Spleen (tissue), 11 donors: Measurements from ENCODE around the gene KIFAP3. TPM values are rescaled to one million over a fixed set of nuclear protein-coding genes. Genes with fewer than 3 reads are reported as not detected.

Source experiments
- DNase-seq: peaks from one replicate; pipeline ENCODE4 v3.0.0-alpha.2; 2020
- H3K27ac ChIP-seq, 8 donors: fragments of 200-600 bp; sonication (generic) in 7 of 8; 1 replicate in 4 of 8; 2 replicates in 4 of 8; pipeline versions ENCODE4 v1.5.0 to v1.8.0; 2016 to 2021; ENCODE audit warnings: inconsistent platforms in 4 of 8, mild to moderate bottlenecking in 4 of 8, moderate library complexity in 1 of 8
- H3K27me3 ChIP-seq, 7 donors: fragments of 200-600 bp; sonication (generic) in 6 of 7; replicated peaks in 1 of 7; 1 replicate in 4 of 7; 2 replicates in 3 of 7; pipeline versions ENCODE4 v1.5.0 to v1.8.0; 2016 to 2021; ENCODE audit warnings: inconsistent platforms in 3 of 7, mild to moderate bottlenecking in 1 of 7
- H3K36me3 ChIP-seq, 6 donors: fragments of 200-600 bp; sonication (generic) in 5 of 6; 1 replicate in 4 of 6; 2 replicates in 2 of 6; pipeline versions ENCODE4 v1.5.0 to v1.8.0; 2016 to 2021; ENCODE audit warnings: inconsistent platforms in 2 of 6
- H3K4me1 ChIP-seq, 6 donors: fragments of 200-600 bp; sonication (generic) in 5 of 6; 1 replicate in 3 of 6; 2 replicates in 3 of 6; pipeline versions ENCODE4 v1.5.0 to v1.8.0; 2016 to 2021; ENCODE audit warnings: inconsistent platforms in 3 of 6
- H3K4me3 ChIP-seq, 8 donors: fragments of 200-600 bp; sonication (generic) in 7 of 8; 1 replicate in 4 of 8; 2 replicates in 4 of 8; pipeline versions ENCODE4 v1.5.0 to v1.8.0; 2016 to 2021; ENCODE audit warnings: inconsistent platforms in 4 of 8, mild to moderate bottlenecking in 4 of 8, moderate library complexity in 2 of 8
- H3K9me3 ChIP-seq, 8 donors: fragments of 200-600 bp; sonication (generic) in 7 of 8; 1 replicate in 4 of 8; 2 replicates in 4 of 8; pipeline versions ENCODE4 v1.5.0 to v1.8.0; 2016 to 2021; ENCODE audit warnings: inconsistent platforms in 4 of 8
- CTCF ChIP-seq, 11 experiments: fragments of 200-600 bp in 7 of 11; fragments of 450-650 bp in 4 of 11; sonication (generic) in 4 of 11; IDR thresholded peaks in 8 of 11; conservative IDR thresholded peaks in 3 of 11; 1 replicate in 7 of 11; 2 replicates in 4 of 11; pipeline versions ENCODE4 v1.4.0 to v1.8.0; 2016 to 2021; ENCODE audit warnings: antibody characterized with exemption in 11 of 11, inconsistent platforms in 4 of 11, mild to moderate bottlenecking in 1 of 11
- POLR2A ChIP-seq, 3 donors: fragments of 450-650 bp; IDR thresholded peaks; one replicate each; pipeline ENCODE4 v1.5.1; 2017; ENCODE audit warnings: antibody characterized with exemption in 3 of 3, mild to moderate bottlenecking in 1 of 3
- POLR2AphosphoS5 ChIP-seq, 3 donors: sonication (generic); formaldehyde crosslinking; IDR thresholded peaks; one replicate each; pipeline ENCODE4 v1.5.1; 2017; ENCODE audit warnings: antibody characterized with exemption in 3 of 3
- WGBS, 5 donors: extraction: QIAGEN DNeasy Blood & Tissue Kit in 3 of 5; methylation state at CpG; one replicate each; pipeline versions ENCODE4 v1.1.5 to v1.1.7; 2013 to 2018; 5-methylcytosine and 5-hydroxymethylcytosine counted together
- intact Hi-C: fragments of 100-400 bp; cut with DNase I; formaldehyde crosslinking; loops from one replicate; pipeline ENCODE4 v1.15.0; 2023; ENCODE audit warnings: low total_unique reads
- polyA plus RNA-seq, 3 donors: library from polyadenylated mRNA; stranded (reverse); fragments of 200-250 nt; gene quantifications; one replicate each; pipeline ENCODE4 v1.2.1, GENCODE V29; 2013
- total RNA-seq, 7 donors: library from RNA; depleted of rRNA in 3 of 7; stranded (reverse); fragments of >200 nt in 3 of 7; fragmentation: NEBNext Ultra II Directional in 4 of 7; extraction: Animal tissue kit (Norgen Biotek cat#: 25700) in 4 of 7; gene quantifications; one replicate each; pipeline versions ENCODE4 v1.1.0 to v1.2.1, GENCODE V29; 2016 to 2021
- donor health status: healthy with polysubstance abuse.
- donor health status: DM: no; HTN: no; CAD: no; lungs with moderate emphysema.
- donor health status: DM: no; HTN: no; CAD: no.
- donor health status: Bipolar disorder and iron deficiency.
- donor health status: healthy.
- donor health status: DM: no; HTN: no; CAD: no.
- donor health status: DM: yes; HTN: yes; CAD: no.

Gene KIFAP3
- total and polyA plus RNA-seq, 10 donors: 5.1 to 36.7 (median 20.6) TPM

DNA sequence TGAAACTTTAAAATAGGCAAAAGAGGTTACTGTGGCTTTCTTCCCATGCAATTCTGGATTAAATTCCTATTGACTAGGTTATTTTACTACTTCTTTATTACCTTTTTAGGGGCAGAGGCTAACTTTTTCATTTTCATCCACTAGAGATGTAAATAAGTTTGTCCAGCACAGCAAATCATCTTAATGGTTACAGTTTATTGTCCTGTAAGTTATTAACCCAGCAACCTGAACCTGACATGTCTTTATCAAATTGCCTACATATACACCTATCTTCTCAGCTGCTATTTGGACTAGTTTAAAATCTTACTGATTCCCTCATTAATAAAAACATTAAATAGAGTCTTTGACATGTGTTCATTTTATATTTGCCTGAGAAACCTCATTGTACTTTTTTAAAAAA lies 173.9 kb downstream of the KIFAP3 start:
- no peak for DNase-seq
- Histone ChIP-seq H3K9me3 (no peaks in the 10 kb centered on the region), H3K36me3 (no peaks in the 10 kb centered on the region), H3K4me3 (no peak overlapping the region), H3K4me1 (peaks cover 0 to 17% (median 0%) of the 10 kb centered on the region in 6 donors), H3K27ac (no peak overlapping the region), H3K27me3 (peaks cover 0 to 21% (median 0%) of the 10 kb centered on the region in 7 donors)
- TF ChIP-seq POLR2AphosphoS5 (IDR thresholded peaks at IDR 0.05): no peak
- TF ChIP-seq POLR2A (IDR thresholded peaks at IDR 0.05): no peak
- no peak for TF ChIP-seq CTCF (IDR thresholded peaks at IDR 0.05 in 8 of 11, conservative IDR thresholded peaks at IDR 0.05 in 3 of 11)
- intact Hi-C loops: no loop called here

GRCh38 chr1:169899519-169900217 lies 174.8 kb downstream of the KIFAP3 start:
- Histone ChIP-seq H3K27me3 (peaks cover 0 to 21% (median 0%) of the 10 kb centered on the region in 7 donors), H3K4me1 (peaks cover 0 to 18% (median under 1%) of the 10 kb centered on the region in 6 donors), H3K4me3 (no peak overlapping the region), H3K27ac (no peak overlapping the region), H3K9me3 (no peaks in the 10 kb centered on the region), H3K36me3 (no peaks in the 10 kb centered on the region)
- intact Hi-C loops: no loop called here
- TF ChIP-seq CTCF (IDR thresholded peaks at IDR 0.05 in 8 of 11, conservative IDR thresholded peaks at IDR 0.05 in 3 of 11) (no peak), POLR2AphosphoS5 (IDR thresholded peaks at IDR 0.05) (no peak), POLR2A (IDR thresholded peaks at IDR 0.05) (no peak)
- 55 to 81% (median 68%) methylated on average over 4 of the region's 4 CpGs for WGBS, 5 donors
- no peak for DNase-seq

- no peak for DNase-seq
- Histone ChIP-seq H3K4me1 (peaks cover 9 to 29% (median 22%) of the 10 kb centered on the region in 6 donors), H3K27me3 (peaks cover 0 to 9% (median 0%) of the 10 kb centered on the region in 7 donors), H3K27ac (no peak overlapping the region), H3K9me3 (no peaks in the 10 kb centered on the region), H3K36me3 (no peaks in the 10 kb centered on the region), H3K4me3 (no peak overlapping the region)
- 75 to 84% (median 79%) methylated on average over 4 of the region's 4 CpGs for WGBS, 5 donors
- intact Hi-C loops: no loop called here
- TF ChIP-seq CTCF (IDR thresholded peaks at IDR 0.05 in 8 of 11, conservative IDR thresholded peaks at IDR 0.05 in 3 of 11) (no peak), POLR2AphosphoS5 (IDR thresholded peaks at IDR 0.05) (no peak), POLR2A (IDR thresholded peaks at IDR 0.05) (no peak)
Measured at GRCh38 chr1:169896013-169896412, 178.5 kb downstream of the KIFAP3 start.

- no peaks in the 10 kb centered on the region for H3K36me3 ChIP-seq
- intact Hi-C loops: no loop called here
- H3K4me1 ChIP-seq: peaks cover 9 to 41% (median 31%) of the 10 kb centered on the region in 6 donors
- H3K27ac ChIP-seq: peak overlapping the region; percentile 95 to 99 (median 97)
- no peak for TF ChIP-seq CTCF (IDR thresholded peaks at IDR 0.05 in 8 of 11, conservative IDR thresholded peaks at IDR 0.05 in 3 of 11)
- no peak for TF ChIP-seq POLR2AphosphoS5 (IDR thresholded peaks at IDR 0.05)
- TF ChIP-seq POLR2A (IDR thresholded peaks at IDR 0.05): no peak
- no peaks in the 10 kb centered on the region for H3K9me3 ChIP-seq
- DNase-seq: no peak
- WGBS, 5 donors: 41 to 44% (median 42%) methylated on average over 15 of the region's 15 CpGs
- H3K4me3 ChIP-seq: peak overlapping the region; percentile 8 to 88 (median 73)
- H3K27me3 ChIP-seq: peaks cover 0 to 9% (median 0%) of the 10 kb centered on the region in 7 donors
Measured at GRCh38 chr1:169894424-169895145, 179.9 kb downstream of the KIFAP3 start.
